HUES64 (cell line): ENCODE data around the gene COPS4.

Source experiments
- H3K27ac ChIP-seq: 2 replicates; pipeline ENCODE4 v1.7.0; 2013; ENCODE audit warnings: low read depth, low read length, inconsistent platforms
- H3K27me3 ChIP-seq: 2 replicates; pipeline ENCODE4 v1.6.1; 2013; ENCODE audit warnings: mild to moderate bottlenecking, low read length; ENCODE audit not compliant: insufficient read depth
- H3K36me3 ChIP-seq: 2 replicates; pipeline ENCODE4 v1.6.1; 2013; ENCODE audit warnings: mild to moderate bottlenecking, low read length; ENCODE audit not compliant: insufficient read depth
- H3K4me1 ChIP-seq: 2 replicates; pipeline ENCODE4 v1.6.1; 2013; ENCODE audit warnings: mild to moderate bottlenecking, low read length, moderate library complexity; ENCODE audit not compliant: insufficient read depth
- H3K4me3 ChIP-seq: 2 replicates; pipeline ENCODE4 v1.5.1; 2013; ENCODE audit warnings: mild to moderate bottlenecking, low read length, moderate library complexity
- H3K9ac ChIP-seq: 2 replicates; pipeline ENCODE4 v1.6.1; 2013; ENCODE audit warnings: mild to moderate bottlenecking, low read depth, low read length
- H3K9me3 ChIP-seq: 2 replicates; pipeline ENCODE4 v1.6.1; 2013; ENCODE audit warnings: low read depth, low read length; ENCODE audit not compliant: insufficient read depth
- WGBS: fragments of 150-250, 120-280 bp; methylation state at CpG from one replicate; pipeline ENCODE4 v1.1.7; 2013; ENCODE audit warnings: missing lambda C conversion rate; 5-methylcytosine and 5-hydroxymethylcytosine counted together

Gene COPS4

DNA sequence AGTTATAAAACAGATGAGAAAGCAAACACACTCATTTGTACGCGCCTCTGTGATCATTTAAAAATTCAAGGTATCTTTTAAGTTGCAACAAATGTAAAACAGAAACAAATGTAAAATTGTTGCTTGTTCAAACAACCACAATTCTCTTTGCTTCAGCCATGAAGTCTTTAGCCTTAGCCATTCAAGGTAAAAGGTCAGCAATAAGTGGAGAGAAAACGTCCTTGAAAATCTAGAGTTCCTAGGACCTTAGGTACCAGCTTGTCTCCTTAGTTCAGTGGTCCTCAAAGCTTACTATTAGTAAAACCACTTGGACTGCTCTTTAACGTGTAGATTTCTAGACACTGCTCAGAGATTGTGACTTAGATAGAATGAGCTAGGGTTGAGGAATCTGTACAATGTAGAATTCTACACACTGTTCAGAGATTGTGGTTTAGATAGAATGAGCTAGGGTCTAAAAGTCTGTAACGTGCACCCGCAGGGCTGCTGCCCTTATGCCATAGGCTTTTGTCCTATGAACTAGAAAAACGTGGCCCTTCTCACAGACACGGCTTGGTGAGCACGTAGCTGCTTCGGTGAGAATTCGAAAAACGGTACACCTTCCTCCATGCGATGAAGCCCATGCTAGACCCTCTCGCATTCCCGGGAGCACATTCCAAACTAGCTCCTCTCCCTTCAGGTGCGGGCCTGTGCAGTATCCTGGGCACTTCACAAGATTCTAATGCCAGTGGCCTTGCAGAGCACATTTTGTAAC, 77.9 kb downstream of the COPS4 start:
- H3K27ac ChIP-seq, result no peak overlapping the region
- H3K9ac ChIP-seq, result no peak overlapping the region
- no peaks in the 10 kb centered on the region for H3K36me3 ChIP-seq
- H3K4me1 ChIP-seq, result peaks cover 29% of the 10 kb centered on the region
- H3K4me3 ChIP-seq, result no peak overlapping the region
- 91% methylated on average over 15 of the region's 16 CpGs for WGBS
- H3K9me3 ChIP-seq, result no peaks in the 10 kb centered on the region
- H3K27me3 ChIP-seq, result peaks cover 20% of the 10 kb centered on the region

DNA sequence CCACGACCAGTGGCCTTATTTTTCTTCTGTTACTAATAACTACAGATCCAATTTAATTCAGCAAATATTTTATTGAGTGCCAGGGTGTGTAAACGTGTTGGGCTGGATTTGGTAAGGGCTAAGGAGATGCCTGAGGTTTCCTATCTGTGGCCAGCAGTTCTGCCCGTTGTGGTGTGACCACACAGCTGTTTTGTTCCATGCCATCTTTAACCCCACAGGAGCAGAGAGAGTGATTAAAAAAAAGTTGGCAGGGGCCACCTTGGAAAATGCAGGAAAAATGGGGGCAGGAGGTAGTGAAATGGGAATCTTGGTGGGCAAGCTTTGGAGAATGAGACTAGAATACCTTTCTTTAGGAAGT, 78.4 kb downstream of the COPS4 start:
- H3K27me3 ChIP-seq, result peaks cover 17% of the 10 kb centered on the region
- peaks cover 29% of the 10 kb centered on the region for H3K4me1 ChIP-seq
- no peaks in the 10 kb centered on the region for H3K36me3 ChIP-seq
- no peaks in the 10 kb centered on the region for H3K9me3 ChIP-seq
- no peak overlapping the region for H3K9ac ChIP-seq
- 90% methylated on average over 3 of the region's 3 CpGs for WGBS
- no peak overlapping the region for H3K27ac ChIP-seq
- H3K4me3 ChIP-seq, result no peak overlapping the region

DNA sequence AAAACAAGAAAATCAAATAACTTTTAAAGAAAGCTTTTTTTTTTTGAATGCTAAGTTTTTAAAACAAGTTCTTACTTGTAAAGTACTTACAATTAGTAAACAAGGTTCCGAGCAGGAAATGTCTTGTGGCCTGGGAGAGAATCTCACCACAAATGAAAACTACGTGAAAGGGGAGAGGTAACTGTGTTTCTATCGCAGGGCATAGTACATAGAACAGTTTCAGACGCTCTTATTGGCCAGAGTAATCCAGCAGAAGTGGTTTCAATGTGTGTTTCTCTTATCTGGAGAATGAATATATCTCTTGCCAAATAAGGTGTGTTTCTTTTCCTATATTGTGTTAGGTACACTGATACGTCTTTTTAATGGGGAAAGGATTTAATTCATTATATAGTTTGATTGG, 79.6 kb downstream of the COPS4 start, which contains the start of gene PLAC8:
TSS of gene PLAC8 (minus strand) at position 154 of the 400 bp plus-strand sequence. CDS start 6,808 bp downstream, outside the sequence.
- WGBS, result 66% methylated on average over 5 of the region's 5 CpGs
- H3K27ac ChIP-seq, result peak within 1 kb of the TSS; percentile 63; the same call in 1 of the 2 replicates
- peaks cover 6% of the 10 kb centered on the region; the same call in 1 of the 2 replicates for H3K27me3 ChIP-seq
- peaks cover 25% of the 10 kb centered on the region for H3K4me1 ChIP-seq
- no peak within 1 kb of the TSS for H3K9ac ChIP-seq
- no peaks in the 10 kb centered on the region for H3K9me3 ChIP-seq
- H3K36me3 ChIP-seq, result no peaks in the 10 kb centered on the region
- H3K4me3 ChIP-seq, result no peak within 1 kb of the TSS

DNA sequence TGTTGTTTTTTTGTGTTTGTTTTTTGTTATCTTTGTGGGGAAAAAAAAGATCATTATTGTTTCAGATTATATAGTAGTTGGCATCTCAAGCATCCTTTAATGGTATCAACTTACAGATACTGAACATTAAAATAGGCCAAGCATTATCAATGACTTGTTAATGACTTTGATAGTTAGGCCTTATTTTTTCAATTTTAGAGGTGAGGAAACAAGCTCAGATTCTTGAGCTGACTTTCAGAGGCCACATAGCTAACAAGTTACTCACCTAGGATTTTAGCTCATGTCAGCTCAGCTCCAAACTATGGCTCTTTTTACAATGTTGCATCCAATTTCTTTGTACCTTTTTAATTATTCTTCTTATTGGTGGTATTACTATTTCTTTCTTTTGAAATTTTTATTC, 80.0 kb downstream of the COPS4 start:
- Histone ChIP-seq H3K27ac (0 out of 2 replicates have a peak overlapping the region, but pooled peaks have one; percentile 63), H3K4me1 (peaks cover 25% of the 10 kb centered on the region), H3K9me3 (no peaks in the 10 kb centered on the region), H3K27me3 (peaks cover 2% of the 10 kb centered on the region; the same call in 1 of the 2 replicates), H3K36me3 (no peaks in the 10 kb centered on the region), H3K9ac (no peak overlapping the region), H3K4me3 (no peak overlapping the region)

DNA sequence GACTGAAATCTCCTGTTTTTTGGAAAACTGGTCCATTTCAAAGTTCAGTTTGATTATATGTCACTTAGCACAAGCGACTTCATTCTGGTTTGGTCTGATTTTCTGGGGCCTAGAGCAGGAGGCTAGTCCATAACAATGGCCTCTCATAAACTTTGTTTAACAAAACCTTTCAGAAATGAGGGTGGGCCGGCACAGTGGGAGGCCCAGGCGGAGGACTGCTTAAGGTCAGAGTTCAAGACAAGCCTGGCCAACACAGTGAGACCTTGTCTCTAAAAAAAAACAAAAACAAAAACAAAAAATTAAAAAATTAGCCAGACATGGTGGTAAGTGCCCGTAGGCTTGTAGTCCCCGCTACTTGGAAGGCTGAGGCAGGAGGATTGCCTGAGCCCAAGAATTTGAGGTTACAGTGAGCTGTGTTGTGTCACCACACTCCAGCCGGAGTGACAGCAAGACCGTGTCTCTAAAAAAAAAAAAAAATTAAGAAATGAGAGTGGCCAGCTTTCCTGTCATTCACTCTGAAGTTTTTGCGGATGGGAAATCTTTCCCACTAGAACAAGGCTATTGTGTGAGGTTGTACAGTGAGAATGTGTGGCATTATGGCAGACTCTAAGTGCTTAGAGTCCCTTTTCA, 80.8 kb downstream of the COPS4 start:
- H3K36me3 ChIP-seq, result no peaks in the 10 kb centered on the region
- H3K4me1 ChIP-seq, result peaks cover 22% of the 10 kb centered on the region
- no peak overlapping the region for H3K9ac ChIP-seq
- peak overlapping the region; percentile 63; the same call in 1 of the 2 replicates for H3K27ac ChIP-seq
- H3K27me3 ChIP-seq, result no peaks in the 10 kb centered on the region
- H3K9me3 ChIP-seq, result no peaks in the 10 kb centered on the region
- H3K4me3 ChIP-seq, result no peak overlapping the region
- 62% methylated on average over 8 of the region's 8 CpGs for WGBS

DNA sequence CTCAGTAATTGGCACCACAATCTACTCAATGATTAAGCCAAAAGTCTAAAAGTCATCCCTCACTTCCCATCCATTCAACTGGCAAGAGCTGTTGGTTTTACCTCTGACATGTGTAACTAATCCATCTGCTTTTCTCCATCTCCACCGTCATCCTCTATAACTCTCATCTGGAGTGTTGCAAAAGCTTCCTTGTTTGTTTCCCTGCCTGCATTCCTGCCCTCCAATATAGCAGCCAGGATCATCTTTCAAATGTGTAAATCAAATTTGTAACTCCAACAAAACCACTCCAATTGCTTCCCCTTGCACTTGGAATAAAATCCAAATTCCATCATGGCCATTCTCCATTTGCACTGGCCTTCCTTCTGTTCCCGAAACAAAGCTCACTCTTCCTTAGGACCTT, 83.9 kb downstream of the COPS4 start:
- Histone ChIP-seq H3K4me1 (peaks cover 22% of the 10 kb centered on the region), H3K27ac (no peak overlapping the region), H3K4me3 (no peak overlapping the region), H3K27me3 (no peaks in the 10 kb centered on the region), H3K9me3 (peaks cover 8% of the 10 kb centered on the region; the same call in 1 of the 2 replicates), H3K9ac (no peak overlapping the region), H3K36me3 (no peaks in the 10 kb centered on the region)
- WGBS, result 89% methylated on average over 2 of the region's 2 CpGs

DNA sequence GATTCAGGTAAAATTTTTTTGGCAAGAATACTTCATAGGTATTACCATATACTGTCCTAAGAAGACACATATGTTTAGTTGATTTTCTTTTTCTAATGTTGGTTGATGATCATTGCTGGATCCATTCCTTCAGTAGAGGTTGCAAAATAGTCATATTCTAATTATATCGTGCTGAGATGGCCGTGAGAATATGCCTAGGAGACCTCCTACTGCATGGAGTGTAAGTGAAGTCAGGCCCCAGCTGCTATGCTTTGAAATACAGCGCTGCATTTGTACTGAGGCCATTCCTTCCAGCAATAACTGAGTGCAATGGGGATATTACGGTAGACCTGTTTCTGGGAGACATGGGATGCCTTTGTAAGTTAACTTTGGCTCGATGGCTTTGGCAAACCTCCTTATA, 86.3 kb downstream of the COPS4 start:
- Histone ChIP-seq H3K27me3 (no peaks in the 10 kb centered on the region), H3K4me1 (no peaks in the 10 kb centered on the region), H3K4me3 (no peak overlapping the region), H3K36me3 (no peaks in the 10 kb centered on the region), H3K27ac (no peak overlapping the region), H3K9me3 (peaks cover 9% of the 10 kb centered on the region; the same call in 1 of the 2 replicates), H3K9ac (no peak overlapping the region)
- 96% methylated on average over 5 of the region's 5 CpGs for WGBS

DNA sequence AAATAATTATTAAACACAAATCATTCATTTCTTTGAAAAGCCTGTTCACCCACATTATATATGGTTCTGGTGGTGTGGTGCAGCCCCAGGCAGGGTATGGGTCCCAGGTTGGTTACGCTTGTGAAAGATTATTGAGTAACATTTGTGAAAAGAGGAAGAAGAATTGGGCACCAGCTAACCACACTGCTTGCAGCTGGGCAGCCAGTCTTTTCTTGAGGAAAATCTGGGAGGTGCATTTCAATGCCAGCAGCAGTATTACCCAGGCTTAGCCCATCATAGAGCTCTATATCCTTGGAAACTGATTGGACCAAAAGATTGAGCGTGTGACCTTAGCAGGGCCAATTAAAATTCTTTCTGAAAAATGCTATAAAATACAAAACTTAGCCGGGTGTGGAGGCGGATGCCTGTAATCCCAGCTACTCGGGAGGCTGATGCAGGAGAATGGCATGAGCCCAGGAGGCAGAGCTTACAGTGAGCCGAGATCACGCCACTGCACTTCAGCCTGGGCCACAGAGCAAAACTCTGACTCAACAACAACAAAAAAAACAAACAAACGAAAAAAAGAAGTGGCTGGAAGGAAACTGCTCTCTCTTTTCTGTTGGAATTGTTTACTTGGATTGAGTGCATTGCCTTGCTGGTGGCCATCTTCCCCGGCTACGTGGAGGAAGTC, 89.3 kb downstream of the COPS4 start:
- Histone ChIP-seq H3K4me3 (no peak overlapping the region), H3K9me3 (peaks cover 11% of the 10 kb centered on the region; the same call in 1 of the 2 replicates), H3K4me1 (no peaks in the 10 kb centered on the region), H3K27ac (no peak overlapping the region), H3K27me3 (no peaks in the 10 kb centered on the region), H3K9ac (no peak overlapping the region), H3K36me3 (no peaks in the 10 kb centered on the region)
- WGBS, result 86% methylated on average over 10 of the region's 10 CpGs
